K562 (cell line): ENCODE data around the gene NAXE. TPM values are rescaled to one million over a fixed set of nuclear protein-coding genes. Genes with fewer than 3 reads are reported as not detected.

Experiments used
- ATAC-seq: fragments of 200-7000 bp; cut with Tn5 transposase; 3 replicates; pipeline ENCODE4 v1.9.1; 2020; ENCODE audit warnings: moderate library complexity
- BruUV-seq: library from RNA; stranded (reverse); fragments of 400-500 nt; replicated peaks from 2 replicates; lab custom pipeline; 2021; lab: Mats Ljungman, UMichigan
- CTCF ChIA-PET: fragments of 300-600 bp; formaldehyde crosslinking; extraction: SDS; loops from one replicate; lab custom pipeline; 2021; ENCODE audit warnings: low intra/inter-chr PET ratio; lab: Yijun Ruan, JAX
- POLR2A ChIA-PET: fragments of 300-600, 350-650 bp; sonication (Branson Sonifier 250); formaldehyde crosslinking; extraction: SDS; loops from one replicate; lab custom pipeline; 2021; ENCODE audit warnings: antibody characterized with exemption, inconsistent platforms; lab: Yijun Ruan, JAX
- DNase-seq, 4 experiments: peaks; one replicate each; pipeline versions ENCODE4 v3.0.0 to v3.0.0-alpha.2; 2011 to 2018; ENCODE audit warnings: low spot score in 3 of 4, mixed read lengths in 3 of 4; ENCODE audit errors: extremely low read depth in 1 of 4
- FAIRE-seq: peaks from 2 replicates; lab custom pipeline; 2011; peaks lifted over from hg19 to GRCh38; lab: Jason Lieb, UNC
- H2AFZ ChIP-seq: 2 replicates; pipeline ENCODE4 v1.6.0; 2011; ENCODE audit warnings: low read depth, low read length, control low read depth, inconsistent platforms
- H3K27ac ChIP-seq: fragments of 200-600 bp; 3 replicates; pipeline ENCODE4 v1.8.0; 2011; ENCODE audit warnings: low read depth, mild to moderate bottlenecking, control low read depth, inconsistent platforms, low read length, moderate library complexity, mixed read lengths; ENCODE audit errors: extremely low read depth
- H3K27me3 ChIP-seq, 2 experiments: fragments of 300-600 bp in 1 of 2; 2 replicates in 1 of 2; 3 replicates in 1 of 2; pipeline versions ENCODE4 v1.6.0 to v1.8.0; 2011; ENCODE audit warnings: inconsistent platforms in 2 of 2, low read length in 2 of 2, mild to moderate bottlenecking in 1 of 2, mixed read lengths in 1 of 2, moderate library complexity in 1 of 2; ENCODE audit not compliant: control insufficient read depth in 2 of 2, insufficient read depth in 2 of 2
- H3K36me3 ChIP-seq: fragments of 300-600 bp; 3 replicates; pipeline ENCODE4 v1.8.0; 2011; ENCODE audit warnings: mild to moderate bottlenecking, low read length, inconsistent platforms; ENCODE audit not compliant: control insufficient read depth, insufficient read depth
- H3K4me1 ChIP-seq, 2 experiments: fragments of 200-600 bp in 1 of 2; replicated peaks in 1 of 2; 2 replicates in 1 of 2; 3 replicates in 1 of 2; pipeline versions ENCODE4 v1.5.1 to v1.8.0; 2011; ENCODE audit warnings: inconsistent platforms in 2 of 2, low read length in 2 of 2, mild to moderate bottlenecking in 1 of 2, mixed read lengths in 1 of 2, moderate library complexity in 1 of 2; ENCODE audit not compliant: control insufficient read depth in 2 of 2, insufficient read depth in 2 of 2
- H3K4me2 ChIP-seq: 2 replicates; pipeline ENCODE4 v1.6.1; 2011; ENCODE audit warnings: low read length, control low read depth, inconsistent platforms, mixed read lengths; ENCODE audit not compliant: insufficient read depth
- H3K4me3 ChIP-seq: fragments of 200-600 bp; sonication (generic), shearing (Covaris generic); 2 replicates; pipeline ENCODE4 v1.5.1; 2016; ENCODE audit warnings: control low read depth, inconsistent platforms
- H3K79me2 ChIP-seq: fragments of 200-600 bp; 3 replicates; pipeline ENCODE4 v1.8.0; 2011; ENCODE audit warnings: low read length, inconsistent platforms; ENCODE audit not compliant: control insufficient read depth, insufficient read depth
- H3K9ac ChIP-seq, 2 experiments: 2 replicates each; pipeline versions ENCODE4 v1.6.0 to v1.6.1; 2011; ENCODE audit warnings: low read depth in 2 of 2, low read length in 2 of 2, control low read depth in 1 of 2, inconsistent platforms in 1 of 2, mild to moderate bottlenecking in 1 of 2, mixed read lengths in 1 of 2; ENCODE audit not compliant: insufficient read depth in 1 of 2
- H3K9me1 ChIP-seq: one replicate; pipeline ENCODE4 v1.6.0; 2011; ENCODE audit warnings: inconsistent platforms, mild to moderate bottlenecking, low read length, moderate library complexity; ENCODE audit not compliant: control insufficient read depth, insufficient read depth
- H3K9me3 ChIP-seq: replicated peaks from 2 replicates; pipeline ENCODE4 v1.5.1; 2011; ENCODE audit warnings: low read depth, low read length, inconsistent platforms; ENCODE audit not compliant: control insufficient read depth, insufficient read depth
- H4K20me1 ChIP-seq: replicated peaks from 2 replicates; pipeline ENCODE4 v1.6.1; 2011; ENCODE audit warnings: low read length, inconsistent platforms, mixed read lengths; ENCODE audit not compliant: control insufficient read depth, insufficient read depth
- ADNP ChIP-seq: fragments of 200-800 bp; sonication (Bioruptor generic); IDR thresholded peaks from 2 replicates; pipeline ENCODE4 v1.6.1; 2016; ENCODE audit warnings: missing genetic modification characterization, missing compliant biosample characterization
- CXXC5 ChIP-seq: fragments of 250-450 bp; sonication (Bioruptor Pico); IDR thresholded peaks from 2 replicates; pipeline ENCODE4 v1.8.0; 2022; ENCODE audit warnings: inconsistent platforms, mild to moderate bottlenecking, moderate library complexity
- FUS ChIP-seq: fragments of 200-400 bp; formaldehyde crosslinking; optimal IDR thresholded peaks from 2 replicates; pipeline ENCODE3; 2017; ENCODE audit warnings: low read depth, low read length
- HMG20A ChIP-seq: fragments of 450-650 bp; formaldehyde crosslinking; conservative IDR thresholded peaks from 2 replicates; pipeline ENCODE4 v1.4.0; 2020; ENCODE audit warnings: mild to moderate bottlenecking, mixed read lengths
- NFATC3 ChIP-seq: fragments of 450-650 bp; IDR thresholded peaks from 2 replicates; pipeline ENCODE4 v1.6.1; 2017; ENCODE audit warnings: mild to moderate bottlenecking
- RNF2 ChIP-seq: sonication (generic); IDR thresholded peaks from 2 replicates; pipeline ENCODE4 v1.6.1; 2016
- RUNX1 ChIP-seq: sonication (generic); IDR thresholded peaks from 2 replicates; pipeline ENCODE4 v1.6.1; 2016; ENCODE audit warnings: antibody characterized with exemption, low read depth
- ZNF830 ChIP-seq: fragments of 250-450 bp; sonication (Bioruptor Pico); IDR thresholded peaks from 2 replicates; pipeline ENCODE4 v1.5.0; 2021; ENCODE audit warnings: mild to moderate bottlenecking
- WGBS: fragments of 100-300 bp; shearing (Covaris generic); methylation state at CpG from one replicate; pipeline ENCODE4 v1.1.6; 2016; ENCODE audit warnings: low coverage, mixed read lengths; ENCODE audit not compliant: insufficient coverage; ENCODE audit errors: missing lambda C conversion rate; 5-methylcytosine and 5-hydroxymethylcytosine counted together
- in situ Hi-C: fragments of 300-500 bp; cut with MboI; formaldehyde crosslinking; loops from 4 replicates; pipeline ENCODE4 v1.15.0; 2018; ENCODE audit warnings: inconsistent platforms, mixed read lengths
- intact Hi-C: fragments of 100-400 bp; cut with micrococcal nuclease; formaldehyde crosslinking; loops from 2 replicates; pipeline ENCODE4 v1.14.2; 2022
- polyA plus RNA-seq, 8 experiments: library from polyadenylated mRNA; depleted of rRNA in 4 of 8; stranded (reverse) in 5 of 8; unstranded in 3 of 8; fragments of >200 nt; fragmentation: Nextera tagmentation in 2 of 8; fragmentation: Illumina TruSeq in 1 of 8; extraction: Ambion mirVana in 2 of 8; extraction: Trizol in 1 of 8; gene quantifications; 2 replicates each; pipeline versions ENCODE4 v1.2.1 to v1.2.3, GENCODE V29; 2011 to 2014; ENCODE audit warnings: inconsistent platforms in 1 of 8, missing spikeins in 1 of 8
- total RNA-seq, 7 experiments: library from RNA; depleted of rRNA in 6 of 7; stranded (reverse); fragments of >200 nt in 6 of 7; fragmentation: Illumina TruSeq in 2 of 7; extraction: Trizol in 2 of 7; gene quantifications; 2 replicates each; pipeline versions ENCODE4 v1.2.1 to v1.2.3, GENCODE V29; 2011 to 2021; ENCODE audit warnings: low replicate concordance in 1 of 7
- TF ChIP-seq, protein P1 (sequence below): fragments of 250-450 bp; sonication (Bioruptor Pico); IDR thresholded peaks from 2 replicates; pipeline ENCODE4 v1.4.0; 2020
- TF ChIP-seq, protein P2 (sequence below), 2 experiments: fragments of 450-650 bp; formaldehyde crosslinking in 1 of 2; IDR thresholded peaks; 2 replicates each; pipeline versions ENCODE4 v1.4.0 to v1.6.1; 2014 to 2020; ENCODE audit warnings: mild to moderate bottlenecking in 2 of 2, borderline replicate concordance in 1 of 2, low read depth in 1 of 2
- TF ChIP-seq, protein P3 (sequence below): fragments of 450-650 bp; IDR thresholded peaks from 2 replicates; pipeline ENCODE4 v1.6.1; 2014; ENCODE audit warnings: low read depth, mild to moderate bottlenecking, moderate library complexity, borderline replicate concordance

Gene NAXE
- total and polyA plus RNA-seq, 9 of the 15 experiments (the other 6 are each of a cell fraction or from before 2014, with no cell fraction given): 27.3 to 137 (median 90.0) TPM

DNA sequence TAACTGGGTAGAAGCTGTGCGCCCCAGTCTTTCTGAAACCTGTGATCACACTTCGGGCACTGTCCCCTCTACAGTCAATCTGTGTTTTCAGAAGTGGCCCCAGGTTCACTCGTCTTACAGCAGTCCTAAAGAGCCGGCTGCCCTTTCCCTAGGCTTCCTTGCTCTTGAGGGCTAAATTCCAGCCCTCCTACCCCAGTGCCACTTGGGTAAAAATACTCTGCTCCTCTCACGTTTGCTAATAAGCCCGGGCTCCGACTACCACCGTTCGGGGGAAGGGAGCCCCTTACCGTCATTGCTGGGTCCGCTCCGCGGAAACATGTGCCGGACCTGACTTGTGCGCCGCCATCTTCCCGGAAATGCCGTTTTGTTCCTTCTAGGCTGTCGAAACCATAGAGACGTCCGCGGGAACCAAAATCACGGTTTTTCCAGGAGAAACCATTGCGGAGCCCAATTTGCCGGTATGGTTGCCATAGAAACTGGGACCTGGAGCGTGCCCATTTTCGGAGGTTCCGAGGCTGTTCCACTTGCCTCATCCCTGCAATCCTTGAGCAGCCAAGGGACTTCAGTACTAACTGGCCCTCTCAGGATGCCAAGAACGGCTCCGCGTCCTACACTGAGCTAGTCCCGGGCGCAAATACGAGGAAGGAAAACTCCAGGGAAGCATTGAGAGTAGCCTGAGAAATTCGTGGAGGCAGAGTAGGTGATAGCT lies 9.7 kb downstream of the NAXE start, which contains the start of gene GPATCH4:
Gene GPATCH4, minus strand, starts transcription at position 358 of the 709 bp plus-strand sequence.
- Histone ChIP-seq H3K79me2 (peaks cover 46% of the 10 kb centered on the region), H3K27ac (peak within 1 kb of the TSS; percentile 80), H2AFZ (peak within 1 kb of the TSS; percentile 100), H3K4me3 (peak within 1 kb of the TSS; percentile 81), H3K9me3 (no peaks in the 10 kb centered on the region), H3K9ac (peak within 1 kb of the TSS; percentile 86 to 93), H3K36me3 (peaks cover 36% of the 10 kb centered on the region), H3K4me2 (peak within 1 kb of the TSS; percentile 97), H3K27me3 (no peaks in the 10 kb centered on the region), H3K4me1 (peaks cover 12% of the 10 kb centered on the region in 2 experiments; a peak in 4 of 5 replicates), H3K9me1 (no peaks in the 10 kb centered on the region), H4K20me1 (no peaks in the 10 kb centered on the region)
- ATAC-seq (peak; percentile 87), DNase-seq (peak; percentile 75 to 89 (median 78)), FAIRE-seq (peak; percentile 83)
- BruUV-seq: no TSS peak
- CTCF ChIA-PET: interaction anchor here (0.6 to 1.2 kb wide), 2 partner anchors 18 to 149 kb away, joined by 4 to 6 read pairs; no protein-coding TSS in a partner anchor
- 0% methylated on average over 33 of the region's 35 CpGs for WGBS
- intact Hi-C loops (no loop called here), in situ Hi-C loops (loop anchor here (5.0 kb wide), 2 partner anchors 144 to 214 kb away; no protein-coding TSS in a partner anchor)
- POLR2A ChIA-PET: interaction anchor here (0.6 to 3.2 kb wide), 5 partner anchors 8 to 60 kb away, joined by 3 to 16 read pairs (median 5); partner anchors contain the start of gene NAXE
- TF ChIP-seq, protein P1, sequence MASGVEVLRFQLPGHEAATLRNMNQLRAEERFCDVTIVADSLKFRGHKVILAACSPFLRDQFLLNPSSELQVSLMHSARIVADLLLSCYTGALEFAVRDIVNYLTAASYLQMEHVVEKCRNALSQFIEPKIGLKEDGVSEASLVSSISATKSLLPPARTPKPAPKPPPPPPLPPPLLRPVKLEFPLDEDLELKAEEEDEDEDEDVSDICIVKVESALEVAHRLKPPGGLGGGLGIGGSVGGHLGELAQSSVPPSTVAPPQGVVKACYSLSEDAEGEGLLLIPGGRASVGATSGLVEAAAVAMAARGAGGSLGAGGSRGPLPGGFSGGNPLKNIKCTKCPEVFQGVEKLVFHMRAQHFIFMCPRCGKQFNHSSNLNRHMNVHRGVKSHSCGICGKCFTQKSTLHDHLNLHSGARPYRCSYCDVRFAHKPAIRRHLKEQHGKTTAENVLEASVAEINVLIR (CRISPR knock-in tag): no peak
- TF ChIP-seq NFATC3 (no peak), FUS (no peak), CXXC5 (peak; percentile 56), ZNF830 (CRISPR knock-in tag) (no peak), HMG20A (no peak), RUNX1 (no peak), RNF2 (no peak; the same call in 1 of the 2 replicates), ADNP (tag) (no peak)
- TF ChIP-seq, protein P2, sequence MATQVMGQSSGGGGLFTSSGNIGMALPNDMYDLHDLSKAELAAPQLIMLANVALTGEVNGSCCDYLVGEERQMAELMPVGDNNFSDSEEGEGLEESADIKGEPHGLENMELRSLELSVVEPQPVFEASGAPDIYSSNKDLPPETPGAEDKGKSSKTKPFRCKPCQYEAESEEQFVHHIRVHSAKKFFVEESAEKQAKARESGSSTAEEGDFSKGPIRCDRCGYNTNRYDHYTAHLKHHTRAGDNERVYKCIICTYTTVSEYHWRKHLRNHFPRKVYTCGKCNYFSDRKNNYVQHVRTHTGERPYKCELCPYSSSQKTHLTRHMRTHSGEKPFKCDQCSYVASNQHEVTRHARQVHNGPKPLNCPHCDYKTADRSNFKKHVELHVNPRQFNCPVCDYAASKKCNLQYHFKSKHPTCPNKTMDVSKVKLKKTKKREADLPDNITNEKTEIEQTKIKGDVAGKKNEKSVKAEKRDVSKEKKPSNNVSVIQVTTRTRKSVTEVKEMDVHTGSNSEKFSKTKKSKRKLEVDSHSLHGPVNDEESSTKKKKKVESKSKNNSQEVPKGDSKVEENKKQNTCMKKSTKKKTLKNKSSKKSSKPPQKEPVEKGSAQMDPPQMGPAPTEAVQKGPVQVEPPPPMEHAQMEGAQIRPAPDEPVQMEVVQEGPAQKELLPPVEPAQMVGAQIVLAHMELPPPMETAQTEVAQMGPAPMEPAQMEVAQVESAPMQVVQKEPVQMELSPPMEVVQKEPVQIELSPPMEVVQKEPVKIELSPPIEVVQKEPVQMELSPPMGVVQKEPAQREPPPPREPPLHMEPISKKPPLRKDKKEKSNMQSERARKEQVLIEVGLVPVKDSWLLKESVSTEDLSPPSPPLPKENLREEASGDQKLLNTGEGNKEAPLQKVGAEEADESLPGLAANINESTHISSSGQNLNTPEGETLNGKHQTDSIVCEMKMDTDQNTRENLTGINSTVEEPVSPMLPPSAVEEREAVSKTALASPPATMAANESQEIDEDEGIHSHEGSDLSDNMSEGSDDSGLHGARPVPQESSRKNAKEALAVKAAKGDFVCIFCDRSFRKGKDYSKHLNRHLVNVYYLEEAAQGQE (IDR thresholded peaks at IDR 0.05; ENCODE audit: borderline replicate concordance): no peak
- TF ChIP-seq, protein P2 (CRISPR knock-in tag; IDR thresholded peaks at IDR 0.05; ENCODE audit: low read depth): peak; percentile 36; the same call in 1 of the 2 replicates
- TF ChIP-seq, protein P3, sequence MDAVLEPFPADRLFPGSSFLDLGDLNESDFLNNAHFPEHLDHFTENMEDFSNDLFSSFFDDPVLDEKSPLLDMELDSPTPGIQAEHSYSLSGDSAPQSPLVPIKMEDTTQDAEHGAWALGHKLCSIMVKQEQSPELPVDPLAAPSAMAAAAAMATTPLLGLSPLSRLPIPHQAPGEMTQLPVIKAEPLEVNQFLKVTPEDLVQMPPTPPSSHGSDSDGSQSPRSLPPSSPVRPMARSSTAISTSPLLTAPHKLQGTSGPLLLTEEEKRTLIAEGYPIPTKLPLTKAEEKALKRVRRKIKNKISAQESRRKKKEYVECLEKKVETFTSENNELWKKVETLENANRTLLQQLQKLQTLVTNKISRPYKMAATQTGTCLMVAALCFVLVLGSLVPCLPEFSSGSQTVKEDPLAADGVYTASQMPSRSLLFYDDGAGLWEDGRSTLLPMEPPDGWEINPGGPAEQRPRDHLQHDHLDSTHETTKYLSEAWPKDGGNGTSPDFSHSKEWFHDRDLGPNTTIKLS: peak; percentile 81
